RWPE2 (cell line): ENCODE results near the gene FRMD4B.

ENCODE experiments used
- ATAC-seq: fragments of 200-7000 bp; cut with Tn5 transposase; 3 replicates; pipeline ENCODE4 v1.9.1; 2021; ENCODE audit warnings: low read depth
- DNase-seq: peaks from one replicate; pipeline ENCODE4 v3.0.0-alpha.2; 2020; ENCODE audit warnings: low spot score
- H3K27ac ChIP-seq: fragments of 450-650 bp; 2 replicates; pipeline ENCODE4 v1.5.1; 2017; ENCODE audit warnings: mild to moderate bottlenecking; ENCODE audit not compliant: poor library complexity, severe bottlenecking
- H3K27me3 ChIP-seq: fragments of 250-450 bp; sonication (Bioruptor Pico); 2 replicates; pipeline ENCODE4 v1.5.1; 2021; ENCODE audit warnings: mild to moderate bottlenecking, moderate library complexity; ENCODE audit not compliant: insufficient read depth, poor library complexity, severe bottlenecking
- H3K36me3 ChIP-seq: fragments of 250-450 bp; sonication (Bioruptor Pico); 2 replicates; pipeline ENCODE4 v1.5.1; 2020; ENCODE audit warnings: low read depth, mild to moderate bottlenecking, moderate library complexity
- H3K4me1 ChIP-seq: fragments of 250-450 bp; sonication (Bioruptor Pico); 2 replicates; pipeline ENCODE4 v1.5.1; 2021; ENCODE audit warnings: mild to moderate bottlenecking, moderate library complexity; ENCODE audit not compliant: insufficient read depth, poor library complexity, severe bottlenecking
- H3K4me3 ChIP-seq: fragments of 250-450 bp; sonication (Bioruptor Pico); 2 replicates; pipeline ENCODE4 v1.5.1; 2021; ENCODE audit warnings: mild to moderate bottlenecking, moderate library complexity; ENCODE audit not compliant: severe bottlenecking
- H3K9me3 ChIP-seq: fragments of 250-450 bp; sonication (Bioruptor Pico); 2 replicates; pipeline ENCODE4 v1.5.1; 2021; ENCODE audit warnings: mild to moderate bottlenecking, moderate library complexity; ENCODE audit not compliant: severe bottlenecking
- CTCF ChIP-seq: fragments of 450-650 bp; IDR thresholded peaks from one replicate; pipeline ENCODE4 v1.5.1; 2017; ENCODE audit warnings: mild to moderate bottlenecking, moderate library complexity; ENCODE audit not compliant: poor library complexity, severe bottlenecking

FRMD4B gene

GRCh38 chr3:69250014-69250413, 135.9 kb downstream of the FRMD4B start:
- no peak overlapping the region for H3K4me3 ChIP-seq
- peaks cover 5% of the 10 kb centered on the region; the same call in 1 of the 2 replicates for H3K36me3 ChIP-seq
- H3K4me1 ChIP-seq: peaks cover 4% of the 10 kb centered on the region
- TF ChIP-seq CTCF: no peak
- H3K27ac ChIP-seq: no peak overlapping the region
- no peaks in the 10 kb centered on the region for H3K27me3 ChIP-seq
- no peaks in the 10 kb centered on the region for H3K9me3 ChIP-seq
- no peak for DNase-seq
- no peak for ATAC-seq

GRCh38 chr3:69249001-69249400, 136.9 kb downstream of the FRMD4B start:
- Histone ChIP-seq H3K9me3 (no peaks in the 10 kb centered on the region), H3K4me3 (no peak overlapping the region), H3K4me1 (peaks cover 4% of the 10 kb centered on the region), H3K27me3 (no peaks in the 10 kb centered on the region), H3K27ac (no peak overlapping the region), H3K36me3 (peaks cover 5% of the 10 kb centered on the region; the same call in 1 of the 2 replicates)
- no peak for TF ChIP-seq CTCF
- DNase-seq (no peak), ATAC-seq (no peak)

- no peak for TF ChIP-seq CTCF
- ATAC-seq (no peak), DNase-seq (no peak)
- H3K27me3 ChIP-seq: no peaks in the 10 kb centered on the region
- peaks cover 5% of the 10 kb centered on the region; the same call in 1 of the 2 replicates for H3K36me3 ChIP-seq
- H3K4me3 ChIP-seq: no peak overlapping the region
- no peak overlapping the region for H3K27ac ChIP-seq
- H3K9me3 ChIP-seq: no peaks in the 10 kb centered on the region
- H3K4me1 ChIP-seq: peaks cover 6% of the 10 kb centered on the region
Observed at GRCh38 chr3:69248436-69248835, 137.5 kb downstream of the FRMD4B start.

- Histone ChIP-seq H3K4me1 (peaks cover 7% of the 10 kb centered on the region), H3K9me3 (no peaks in the 10 kb centered on the region), H3K4me3 (no peak overlapping the region), H3K27ac (no peak overlapping the region), H3K36me3 (peaks cover 5% of the 10 kb centered on the region), H3K27me3 (no peaks in the 10 kb centered on the region)
- no peak for TF ChIP-seq CTCF
- DNase-seq: no peak
- ATAC-seq: no peak
Observed at GRCh38 chr3:69246612-69247011, 139.3 kb downstream of the FRMD4B start.

- Histone ChIP-seq H3K27ac (no peak overlapping the region), H3K9me3 (no peaks in the 10 kb centered on the region), H3K36me3 (peaks cover 15% of the 10 kb centered on the region), H3K4me1 (peaks cover 7% of the 10 kb centered on the region), H3K27me3 (no peaks in the 10 kb centered on the region), H3K4me3 (no peak overlapping the region)
- DNase-seq (no peak), ATAC-seq (no peak)
- TF ChIP-seq CTCF: no peak
Observed at GRCh38 chr3:69244039-69244438, 141.8 kb downstream of the FRMD4B start.
